ENCODE data around the gene TRIM47.
"Not testable (repeated sequence)": the region's sequence is repeated elsewhere in the genome, so short reads cannot be mapped to it uniquely, and the experiment has no call there.

TRIM47 gene

DNA sequence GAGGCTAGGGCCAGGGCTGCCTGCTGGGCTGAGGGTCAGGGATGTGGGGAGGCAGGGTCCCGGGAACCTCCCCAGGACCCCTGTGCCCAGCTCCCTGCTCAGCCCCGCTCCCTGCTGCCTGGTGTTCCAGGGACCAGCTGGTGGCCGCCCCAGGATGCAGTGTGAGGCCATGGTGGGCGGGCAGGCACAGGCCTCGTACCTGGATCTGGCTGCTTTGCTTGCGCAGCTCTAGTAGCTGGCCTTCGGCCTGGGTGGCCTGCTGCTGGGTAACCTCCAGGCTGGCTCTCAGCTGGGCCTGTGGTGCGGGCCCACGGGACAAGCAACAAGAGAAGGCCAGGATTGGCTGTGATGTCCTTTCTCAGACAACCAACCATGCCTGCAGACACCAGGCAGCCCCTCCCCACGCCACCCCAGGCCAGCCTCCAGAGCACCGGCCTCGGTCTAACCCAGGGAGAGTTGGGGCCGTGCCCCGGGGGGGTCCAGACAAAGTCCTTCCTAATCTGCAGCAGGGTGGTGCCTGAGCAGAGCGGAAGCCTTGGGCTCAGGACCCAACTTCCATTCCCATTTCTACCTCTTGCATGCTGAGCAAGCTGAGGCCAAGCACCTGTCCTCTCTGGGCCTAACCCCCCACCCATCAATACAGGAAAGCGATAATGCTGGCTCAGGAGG, 14.3 kb upstream of the TRIM47 start:
- DNase-seq (ENCODE audit: low read depth in 2 of 3, low spot score in 1 of 3): no peak

DNA sequence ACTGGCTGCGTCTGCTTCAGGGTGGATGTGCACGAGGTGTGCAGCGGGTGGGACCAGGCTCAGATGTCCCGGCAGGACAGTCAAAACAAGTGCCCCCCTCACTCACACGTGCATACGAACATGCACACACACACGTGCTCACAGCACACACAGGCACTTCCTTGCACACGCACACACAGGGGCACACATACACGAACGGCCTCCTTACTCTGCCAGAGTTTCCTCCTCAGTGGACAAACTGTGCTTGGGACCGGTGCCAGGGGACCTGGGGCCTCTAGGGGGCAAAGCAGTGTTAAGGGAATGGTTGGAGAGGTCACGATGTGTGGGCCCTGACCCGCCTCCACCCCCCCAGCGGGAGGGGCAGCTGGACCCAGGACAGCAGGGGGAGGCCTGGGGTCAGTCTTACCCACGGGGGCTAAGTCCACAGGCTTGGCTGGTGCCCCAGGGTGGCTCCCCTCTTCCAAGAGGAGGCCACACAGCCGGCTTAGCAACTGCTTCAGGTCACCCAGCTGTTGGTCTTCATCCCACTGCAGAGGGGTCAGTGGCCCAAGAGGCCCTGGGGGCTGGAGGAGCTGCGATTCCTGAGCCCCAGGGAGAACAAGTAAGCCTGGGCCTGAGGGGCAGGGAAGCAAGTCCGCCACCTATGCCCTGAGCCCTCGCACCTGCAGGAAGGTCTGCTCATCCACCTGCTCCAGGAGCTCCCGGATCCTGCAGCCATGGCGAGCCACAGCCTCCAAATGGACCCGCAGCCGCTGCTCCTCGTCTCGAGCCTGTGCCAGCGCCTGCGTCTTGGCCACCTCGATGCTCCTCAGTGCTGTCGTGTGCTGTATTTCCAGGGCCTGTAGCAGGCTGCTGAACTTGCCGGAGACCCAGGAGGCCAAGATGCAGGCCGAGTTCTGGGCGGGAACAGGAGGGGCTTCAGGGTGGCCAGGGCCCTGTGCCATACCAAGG, 13.5 kb upstream of the TRIM47 start:
- DNase-seq (ENCODE audit: low read depth in 2 of 3, low spot score in 1 of 3): no peak

- DNase-seq (ENCODE audit: low read depth in 2 of 3, low spot score in 1 of 3): no peak
Observed at GRCh38 chr17:75891022-75891604, 12.7 kb upstream of the TRIM47 start.

- no peak for DNase-seq (ENCODE audit: low read depth in 2 of 3, low spot score in 1 of 3)
Observed at GRCh38 chr17:75889454-75889853, 11.1 kb upstream of the TRIM47 start.

DNA sequence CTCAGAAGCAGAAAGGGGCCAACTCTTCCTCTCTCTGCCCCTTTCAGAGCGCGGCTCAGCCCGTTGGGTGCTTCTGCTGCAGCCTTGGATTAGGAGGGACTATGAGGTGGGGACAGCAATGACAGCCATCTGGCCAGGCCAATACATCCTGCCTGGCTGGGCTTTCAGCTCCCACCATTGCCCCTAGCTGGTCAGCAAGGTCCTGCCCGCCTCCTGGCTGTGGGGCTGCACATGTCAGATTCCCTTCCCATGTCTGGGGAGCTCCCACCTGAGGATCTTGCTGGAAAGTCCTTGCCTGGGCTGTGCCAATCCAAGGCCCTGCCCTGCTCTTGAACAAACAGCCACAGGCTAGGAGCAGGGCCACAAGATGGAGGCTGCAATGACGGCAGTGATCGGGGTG, 10.1 kb upstream of the TRIM47 start:
- no peak for DNase-seq (ENCODE audit: low read depth in 2 of 3, low spot score in 1 of 3)

DNA sequence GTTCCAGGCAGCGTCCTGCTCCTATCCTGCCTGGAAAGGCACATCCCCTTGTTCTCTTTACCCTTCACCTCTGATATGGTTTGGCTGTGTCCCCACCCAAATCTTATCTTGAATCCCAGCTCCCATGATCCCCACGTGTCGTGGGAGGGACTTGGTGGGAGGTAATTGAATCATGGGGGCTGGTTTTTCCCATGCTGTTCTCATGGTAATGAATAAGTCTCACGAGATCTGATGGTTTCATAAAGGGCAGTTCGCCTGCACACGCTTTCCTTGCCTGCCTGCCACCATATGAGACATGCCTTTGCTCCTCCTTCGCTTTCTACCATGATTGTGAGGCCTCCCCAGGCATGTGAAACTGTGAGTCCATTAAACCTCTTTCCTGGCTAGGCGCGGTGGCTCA, 7.5 kb upstream of the TRIM47 start:
- DNase-seq (ENCODE audit: low read depth in 2 of 3, low spot score in 1 of 3): not testable (repeated sequence)

DNA sequence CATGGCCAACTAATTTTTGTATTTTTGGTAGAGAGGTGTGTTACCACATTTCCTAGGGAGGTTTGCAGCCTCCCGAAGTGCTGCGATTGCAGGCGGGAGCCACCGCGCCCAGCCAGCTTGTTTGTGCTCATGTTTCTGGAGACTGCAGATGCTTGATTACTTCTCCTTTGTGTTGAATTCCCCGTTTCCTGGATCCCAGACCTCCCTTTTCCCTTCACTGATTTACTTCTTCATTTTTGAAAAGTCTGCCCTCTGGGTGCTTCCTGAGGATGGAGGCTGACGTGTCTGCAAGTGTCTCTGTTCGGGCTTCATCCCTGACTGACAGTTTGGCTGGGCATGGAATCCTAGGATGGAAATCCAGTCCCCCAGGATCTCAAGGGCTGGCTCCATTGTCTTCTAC, 7.0 kb upstream of the TRIM47 start:
- no peak for DNase-seq (ENCODE audit: low read depth in 2 of 3, low spot score in 1 of 3)

GRCh38 chr17:75881678-75882454, 3.5 kb upstream of the TRIM47 start:
- DNase-seq (ENCODE audit: low read depth in 2 of 3, low spot score in 1 of 3): no peak

GRCh38 chr17:75880266-75880665, 1.9 kb upstream of the TRIM47 start:
- DNase-seq (ENCODE audit: low read depth in 2 of 3, low spot score in 1 of 3): no peak

- peak in 1 of 3 donors; percentile 71 for DNase-seq (ENCODE audit: low read depth in 2 of 3, low spot score in 1 of 3)
Observed at GRCh38 chr17:75877752-75878173, 618 bp downstream of the TRIM47 start.

DNA sequence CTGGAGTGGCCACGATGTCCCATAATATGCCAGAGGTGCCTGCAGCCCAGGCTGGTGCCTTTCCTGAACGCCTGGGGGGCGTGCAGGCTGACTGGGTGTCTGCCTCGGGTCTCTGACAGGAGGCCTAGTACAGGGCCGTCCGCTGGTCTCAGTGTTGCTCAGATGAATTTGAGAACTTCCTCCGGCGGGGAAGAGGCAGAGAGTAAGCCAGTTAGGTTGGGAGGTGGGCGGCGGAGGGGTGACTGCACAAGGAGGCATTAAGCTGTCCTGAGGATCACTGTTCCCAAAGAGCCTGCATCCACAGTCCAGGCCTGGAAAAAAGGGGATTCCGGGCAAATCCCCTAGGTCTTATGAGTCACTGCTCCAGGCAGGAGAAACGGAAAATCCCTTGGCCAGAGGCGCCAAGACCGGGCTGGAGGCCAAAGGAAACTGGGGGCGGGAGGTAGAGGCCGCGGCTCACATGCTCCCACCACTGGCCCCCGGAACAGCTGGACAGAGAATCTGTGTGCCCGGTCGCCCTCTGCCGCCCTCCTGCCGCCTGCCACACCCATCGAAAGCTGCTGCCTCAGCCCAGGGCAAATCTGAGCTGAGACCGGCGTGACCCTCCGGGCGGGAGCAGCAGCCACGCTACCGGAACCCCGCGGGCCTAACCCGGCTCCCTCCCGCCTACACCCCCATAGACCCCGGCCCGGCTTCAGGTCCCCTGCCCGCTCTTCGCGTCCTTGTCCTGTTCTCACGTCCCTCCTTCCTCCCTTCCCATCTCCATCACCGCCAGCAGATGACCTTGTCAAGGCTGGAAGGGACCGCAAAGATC, 1.2 kb downstream of the TRIM47 start:
- no peak for DNase-seq (ENCODE audit: low read depth in 2 of 3, low spot score in 1 of 3)

DNA sequence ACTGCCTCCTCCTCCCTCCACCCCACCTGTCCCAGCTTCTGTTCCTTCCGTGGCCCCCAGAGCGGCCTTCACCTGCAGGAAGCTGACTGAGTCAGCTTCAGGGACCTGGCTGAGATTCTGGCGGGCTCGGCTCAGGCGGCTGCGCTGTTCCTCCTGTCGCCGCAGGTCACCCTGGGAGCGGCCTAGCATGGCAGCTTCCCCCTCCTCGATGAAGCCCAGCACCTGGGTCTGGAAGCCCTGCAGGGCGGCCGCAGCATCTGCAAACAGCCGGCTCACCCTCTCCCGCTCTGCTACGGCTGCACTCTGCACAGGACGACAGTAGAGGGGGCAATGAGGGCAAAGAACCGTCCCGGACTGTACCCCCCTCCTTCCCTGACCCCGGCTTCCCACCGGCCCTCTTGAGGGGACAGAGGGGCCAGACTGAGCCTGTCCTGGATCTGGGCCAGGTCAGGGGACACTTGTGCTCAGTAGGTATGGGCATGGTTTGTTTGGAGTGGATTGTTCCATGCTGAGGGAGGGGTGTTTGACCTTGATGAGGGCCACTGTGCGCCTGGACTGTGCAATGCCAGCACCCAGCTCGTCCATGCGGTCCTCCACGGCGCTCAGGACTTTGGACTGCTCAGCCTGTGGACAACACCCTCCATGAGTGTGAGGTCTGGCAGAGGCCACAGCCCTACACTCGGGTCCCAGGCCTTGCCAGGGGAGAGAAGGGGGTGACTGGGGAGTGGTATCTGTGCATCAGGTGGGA, 2.0 kb downstream of the TRIM47 start:
- DNase-seq (ENCODE audit: low read depth in 2 of 3, low spot score in 1 of 3): peak in 1 of 3 donors; percentile 39

DNA sequence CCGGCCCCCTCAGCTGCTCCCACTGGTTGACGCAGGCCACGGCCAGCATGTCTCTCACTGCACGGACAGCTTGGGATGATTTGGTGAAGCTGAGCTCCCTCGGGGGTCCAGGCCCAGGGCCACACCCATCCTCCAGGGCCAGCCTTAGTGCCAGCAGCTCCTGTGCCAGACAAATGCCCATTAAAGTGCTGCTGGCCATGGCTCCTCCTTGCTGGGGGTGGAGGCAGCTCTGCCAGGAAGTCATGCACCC, 2.5 kb downstream of the TRIM47 start:
- no peak for DNase-seq (ENCODE audit: low read depth in 2 of 3, low spot score in 1 of 3)

DNA sequence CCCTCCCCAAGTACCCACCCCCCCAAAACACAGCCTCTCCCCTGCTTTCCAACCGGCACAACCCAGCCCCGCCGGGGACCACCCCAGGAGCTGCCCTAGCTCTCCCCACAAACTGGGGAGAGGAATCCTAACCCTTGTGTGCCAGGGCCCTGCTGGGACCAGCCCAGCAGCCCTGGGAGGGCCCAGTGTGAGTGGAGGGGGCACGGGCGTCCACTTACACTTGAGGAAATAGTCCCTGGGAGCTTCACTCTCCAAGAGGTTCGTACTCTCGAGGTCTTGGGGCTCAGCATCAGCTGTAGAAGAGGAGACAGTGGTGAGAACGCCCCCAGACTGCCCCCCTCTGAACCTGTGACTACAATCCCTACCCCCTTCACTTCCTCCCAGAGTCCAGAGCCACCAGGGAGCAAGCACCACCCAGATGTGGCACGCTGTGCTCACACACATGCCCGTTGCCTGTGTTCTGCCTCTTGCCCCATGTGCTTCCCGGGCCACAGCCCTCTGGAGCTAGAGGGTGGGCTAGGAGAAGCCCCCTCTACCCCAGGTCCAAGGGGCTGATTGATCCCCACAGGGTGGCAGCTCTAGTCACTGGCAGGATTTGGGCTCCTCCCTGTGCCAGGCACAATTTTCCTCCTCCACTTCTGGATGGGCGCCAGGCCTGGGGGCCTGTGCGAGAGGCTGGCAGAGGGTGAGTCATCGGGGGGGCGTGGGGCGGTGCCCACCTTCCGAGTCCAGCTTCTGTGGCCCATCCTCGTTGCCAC, 3.0 kb downstream of the TRIM47 start:
- no peak for DNase-seq (ENCODE audit: low read depth in 2 of 3, low spot score in 1 of 3)

GRCh38 chr17:75874323-75875181, 3.8 kb downstream of the TRIM47 start:
- no peak for DNase-seq (ENCODE audit: low read depth in 2 of 3, low spot score in 1 of 3)

DNA sequence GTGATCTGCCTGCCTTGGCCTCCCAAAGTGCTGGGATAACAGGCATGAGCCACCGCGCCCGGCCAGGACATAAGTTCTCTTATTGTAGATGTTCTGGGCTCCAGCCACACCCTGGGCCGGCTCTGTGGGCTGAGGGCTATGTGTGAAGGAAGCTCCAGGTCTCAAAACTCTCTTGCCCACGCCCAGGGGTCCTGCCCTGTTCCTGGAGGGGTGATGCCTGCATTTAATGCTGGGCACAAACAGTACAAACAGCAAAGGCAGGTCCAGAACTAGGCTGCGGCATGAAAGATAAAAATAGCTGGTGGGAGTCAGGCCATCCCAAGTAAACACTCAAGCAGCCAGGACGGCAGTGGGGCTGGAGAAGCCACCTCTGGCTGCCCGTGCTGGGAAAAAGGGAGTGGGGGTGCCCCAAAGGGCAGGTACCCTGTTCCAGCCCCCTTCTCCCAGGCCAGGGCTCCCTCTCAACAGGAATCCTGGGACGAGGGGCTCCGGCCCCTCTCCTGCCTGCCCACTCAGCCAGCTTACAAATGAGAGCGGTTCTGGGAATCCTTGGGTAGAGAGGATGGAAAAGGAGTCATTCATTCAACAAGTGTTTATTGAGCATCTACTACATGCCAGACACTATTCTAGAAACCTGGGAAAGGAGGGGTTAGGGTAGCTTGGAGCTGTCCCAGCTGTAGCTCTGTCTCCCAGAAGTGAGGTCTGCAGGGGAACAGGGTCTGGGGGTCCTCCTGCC, 4.6 kb downstream of the TRIM47 start:
- DNase-seq (ENCODE audit: low read depth in 2 of 3, low spot score in 1 of 3): no peak

DNA sequence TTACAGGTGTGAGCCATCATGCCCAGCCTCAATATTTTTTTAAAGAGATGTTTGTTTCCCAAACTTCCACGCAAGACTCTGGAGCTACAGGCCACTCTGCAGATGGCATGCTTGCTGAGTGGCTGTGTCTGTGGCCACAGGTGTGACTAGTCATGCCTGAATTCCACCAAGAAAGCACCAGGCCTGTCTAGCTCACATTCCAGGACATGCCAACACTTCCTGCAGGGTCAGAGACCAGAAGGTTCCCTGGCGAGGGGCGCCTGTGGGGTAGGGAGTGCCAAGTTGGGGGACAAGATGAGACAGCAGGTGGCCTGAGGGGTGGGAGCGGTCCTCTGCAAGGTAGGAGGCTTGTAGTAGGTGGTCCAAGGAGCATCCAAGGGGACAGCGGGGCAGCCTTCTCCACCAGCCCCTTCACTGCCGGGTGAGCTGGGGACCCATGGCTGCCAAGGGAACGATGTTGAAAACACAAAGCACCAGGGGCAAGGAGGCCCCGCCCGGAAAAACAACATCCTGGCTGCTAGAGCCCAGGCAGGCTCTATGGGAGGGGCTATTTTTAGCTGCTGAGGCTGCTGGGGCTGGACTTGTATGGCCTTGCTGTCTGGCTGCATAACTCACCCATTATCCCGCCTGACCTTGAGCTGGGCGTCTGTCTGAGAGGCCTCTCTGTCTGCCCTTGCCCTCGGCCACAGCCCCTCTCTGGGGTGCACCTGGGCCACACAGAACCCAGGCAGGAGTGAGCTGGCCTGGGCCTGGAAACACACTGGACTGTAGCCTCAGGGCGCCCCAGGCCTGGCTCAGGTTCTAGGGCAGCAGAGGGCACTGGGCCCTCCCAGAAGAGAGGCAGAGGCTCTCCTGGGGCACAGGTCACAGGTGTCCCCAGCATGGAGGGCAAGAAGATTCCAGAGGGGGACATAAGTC, 5.7 kb downstream of the TRIM47 start:
- DNase-seq (ENCODE audit: low read depth in 2 of 3, low spot score in 1 of 3): no peak
